ENCODE data around the gene ARMH4. TPM values are rescaled to one million over a fixed set of nuclear protein-coding genes. Genes with fewer than 3 reads are reported as not detected.

ARMH4 gene
- total RNA-seq, 1 experiment from 2014 or later, result 1.8 TPM

DNA sequence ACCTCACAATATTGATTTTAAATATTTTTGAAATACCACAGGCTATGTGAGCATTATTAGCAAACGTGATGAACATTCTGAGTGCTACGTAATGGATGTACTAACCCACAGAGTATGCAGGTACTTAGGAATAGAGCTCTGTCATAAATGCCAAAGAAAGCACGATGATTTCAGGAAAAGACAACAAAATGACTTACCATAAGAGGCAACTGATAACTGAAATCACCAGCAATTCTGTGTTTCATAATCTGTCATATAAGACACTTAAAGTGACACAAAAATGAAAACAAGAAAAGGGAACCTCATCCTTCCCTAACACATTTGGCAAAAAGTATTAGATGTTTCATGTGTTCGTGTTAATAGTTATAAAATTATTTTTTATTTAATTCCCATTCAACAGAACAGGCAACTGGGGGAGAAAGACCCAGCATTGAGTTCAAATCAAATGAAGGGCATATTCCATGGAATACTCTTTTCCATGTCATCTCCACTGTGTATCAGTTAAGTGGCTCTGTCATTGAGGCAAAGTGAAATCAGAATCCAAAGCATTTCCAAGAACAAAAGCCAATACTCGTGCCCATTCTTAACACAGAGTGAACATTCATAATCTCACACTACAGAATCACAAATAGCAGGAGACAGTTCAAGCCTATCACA is 30.4 kb downstream of the ARMH4 start:
- H3K36me3 ChIP-seq (ENCODE audit: control insufficient read depth, insufficient read depth, low read length), result no peaks in the 10 kb centered on the region
- no TSS peak for BruUV-seq (replicated peaks)
- no peak for DNase-seq (ENCODE audit: low read depth, low spot score)
- H3K4me3 ChIP-seq (ENCODE audit: low read depth in 2 of 2, low read length in 2 of 2), result no peak overlapping the region
- no peaks in the 10 kb centered on the region for H3K4me1 ChIP-seq (ENCODE audit: control insufficient read depth, insufficient read depth, low read length)
- intact Hi-C loops (cut with micrococcal nuclease; ENCODE audit: unreplicated experiment) (no loop called here), in situ Hi-C loops (cut with HindIII; ENCODE audit: low pct_unique_long_range_greater_than_20kb, low sequenced_read_pairs) (no loop called here)
- no peak overlapping the region for H3K27ac ChIP-seq (ENCODE audit: low read length)
- CTCF ChIA-PET, result no interaction called here
- TF ChIP-seq POLR2AphosphoS5 (IDR thresholded peaks at IDR 0.05; ENCODE audit: low read depth, low read length) (no peak), SIN3A (IDR thresholded peaks at IDR 0.05; ENCODE audit: borderline replicate concordance, insufficient read depth, low read depth, low read length) (no peak), TCF7L2 (IDR thresholded peaks at IDR 0.05; ENCODE audit: low read depth, low read length) (no peak)
- TF ChIP-seq, protein P1, sequence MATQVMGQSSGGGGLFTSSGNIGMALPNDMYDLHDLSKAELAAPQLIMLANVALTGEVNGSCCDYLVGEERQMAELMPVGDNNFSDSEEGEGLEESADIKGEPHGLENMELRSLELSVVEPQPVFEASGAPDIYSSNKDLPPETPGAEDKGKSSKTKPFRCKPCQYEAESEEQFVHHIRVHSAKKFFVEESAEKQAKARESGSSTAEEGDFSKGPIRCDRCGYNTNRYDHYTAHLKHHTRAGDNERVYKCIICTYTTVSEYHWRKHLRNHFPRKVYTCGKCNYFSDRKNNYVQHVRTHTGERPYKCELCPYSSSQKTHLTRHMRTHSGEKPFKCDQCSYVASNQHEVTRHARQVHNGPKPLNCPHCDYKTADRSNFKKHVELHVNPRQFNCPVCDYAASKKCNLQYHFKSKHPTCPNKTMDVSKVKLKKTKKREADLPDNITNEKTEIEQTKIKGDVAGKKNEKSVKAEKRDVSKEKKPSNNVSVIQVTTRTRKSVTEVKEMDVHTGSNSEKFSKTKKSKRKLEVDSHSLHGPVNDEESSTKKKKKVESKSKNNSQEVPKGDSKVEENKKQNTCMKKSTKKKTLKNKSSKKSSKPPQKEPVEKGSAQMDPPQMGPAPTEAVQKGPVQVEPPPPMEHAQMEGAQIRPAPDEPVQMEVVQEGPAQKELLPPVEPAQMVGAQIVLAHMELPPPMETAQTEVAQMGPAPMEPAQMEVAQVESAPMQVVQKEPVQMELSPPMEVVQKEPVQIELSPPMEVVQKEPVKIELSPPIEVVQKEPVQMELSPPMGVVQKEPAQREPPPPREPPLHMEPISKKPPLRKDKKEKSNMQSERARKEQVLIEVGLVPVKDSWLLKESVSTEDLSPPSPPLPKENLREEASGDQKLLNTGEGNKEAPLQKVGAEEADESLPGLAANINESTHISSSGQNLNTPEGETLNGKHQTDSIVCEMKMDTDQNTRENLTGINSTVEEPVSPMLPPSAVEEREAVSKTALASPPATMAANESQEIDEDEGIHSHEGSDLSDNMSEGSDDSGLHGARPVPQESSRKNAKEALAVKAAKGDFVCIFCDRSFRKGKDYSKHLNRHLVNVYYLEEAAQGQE (IDR thresholded peaks at IDR 0.05; ENCODE audit: insufficient read depth in 1 of 2, low read depth in 2 of 2, low read length in 1 of 2), result no peak
- ATAC-seq, result no peak
- no peaks in the 10 kb centered on the region for H3K9me3 ChIP-seq (ENCODE audit: control insufficient read depth, insufficient read depth, low read depth, low read length)
- H3K27me3 ChIP-seq (ENCODE audit: control insufficient read depth, insufficient read depth, low read length), result no peaks in the 10 kb centered on the region
- POLR2A ChIA-PET, result no interaction called here

DNA sequence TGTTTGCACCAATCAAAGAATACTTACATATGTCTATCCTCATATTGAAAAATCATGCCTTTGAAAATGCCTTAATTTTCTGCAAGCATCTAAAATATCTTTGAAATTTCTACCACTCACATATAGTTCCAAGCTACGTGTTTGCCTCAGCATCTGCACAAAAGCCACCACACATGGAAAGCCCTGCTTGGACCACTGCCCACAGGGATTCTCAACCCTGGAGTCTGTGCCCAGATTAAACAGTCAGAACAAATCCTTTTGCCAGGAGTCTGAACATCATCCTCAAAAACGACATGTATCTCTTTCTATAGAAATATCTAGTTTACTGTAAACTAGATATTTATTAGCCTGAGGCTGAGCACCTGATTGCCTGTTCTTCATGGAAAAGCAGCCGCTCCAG is 32.6 kb downstream of the ARMH4 start:
- DNase-seq (ENCODE audit: low read depth, low spot score) (no peak), ATAC-seq (no peak)
- Histone ChIP-seq H3K4me1 (ENCODE audit: control insufficient read depth, insufficient read depth, low read length) (no peaks in the 10 kb centered on the region), H3K36me3 (ENCODE audit: control insufficient read depth, insufficient read depth, low read length) (no peaks in the 10 kb centered on the region), H3K4me3 (ENCODE audit: low read depth in 2 of 2, low read length in 2 of 2) (no peak overlapping the region), H3K27me3 (ENCODE audit: control insufficient read depth, insufficient read depth, low read length) (no peaks in the 10 kb centered on the region), H3K27ac (ENCODE audit: low read length) (no peak overlapping the region), H3K9me3 (ENCODE audit: control insufficient read depth, insufficient read depth, low read depth, low read length) (no peaks in the 10 kb centered on the region)
- intact Hi-C loops (cut with micrococcal nuclease; ENCODE audit: unreplicated experiment), result no loop called here
- BruUV-seq (replicated peaks), result no TSS peak
- TF ChIP-seq SIN3A (IDR thresholded peaks at IDR 0.05; ENCODE audit: borderline replicate concordance, insufficient read depth, low read depth, low read length), result no peak
- in situ Hi-C loops (cut with HindIII; ENCODE audit: low pct_unique_long_range_greater_than_20kb, low sequenced_read_pairs), result no loop called here
- POLR2A ChIA-PET, result no interaction called here
- CTCF ChIA-PET, result no interaction called here

DNA sequence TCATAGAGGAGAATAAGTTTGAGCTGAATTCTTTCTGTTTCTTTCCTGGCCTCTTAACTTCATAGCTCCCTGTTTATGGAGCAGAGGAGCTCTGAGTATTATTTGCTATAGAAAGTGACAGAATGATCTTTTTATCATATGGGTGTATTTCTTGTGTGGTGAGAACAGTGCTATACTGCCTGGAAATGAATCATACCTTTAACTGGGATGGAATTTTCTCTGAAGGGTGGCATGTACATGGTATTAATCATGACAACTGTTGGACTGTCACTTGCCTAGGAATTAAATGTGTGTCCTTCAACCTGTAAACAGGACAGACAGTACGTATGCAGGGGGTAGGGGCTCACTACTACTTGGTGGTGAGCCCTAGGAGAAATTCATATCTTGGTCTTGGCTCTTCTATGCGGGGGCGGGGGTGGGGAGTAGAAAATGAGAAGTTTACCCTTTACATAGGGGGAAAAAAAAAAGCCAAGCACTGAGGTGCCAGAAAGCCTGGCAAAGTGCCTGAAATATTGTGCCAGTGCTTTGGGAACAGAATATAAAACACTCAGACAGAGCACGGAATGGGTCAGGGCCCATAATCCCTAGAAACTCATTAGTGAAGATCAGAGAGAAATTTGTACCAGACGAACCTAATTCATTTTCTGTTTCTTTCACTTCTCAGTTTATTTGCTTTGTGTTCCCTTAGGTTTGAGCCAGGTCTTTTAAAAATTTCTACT is 33.8 kb downstream of the ARMH4 start:
- H3K4me1 ChIP-seq (ENCODE audit: control insufficient read depth, insufficient read depth, low read length), result no peaks in the 10 kb centered on the region
- POLR2A ChIA-PET, result no interaction called here
- DNase-seq (ENCODE audit: low read depth, low spot score), result no peak
- H3K9me3 ChIP-seq (ENCODE audit: control insufficient read depth, insufficient read depth, low read depth, low read length), result no peaks in the 10 kb centered on the region
- no peaks in the 10 kb centered on the region for H3K36me3 ChIP-seq (ENCODE audit: control insufficient read depth, insufficient read depth, low read length)
- peaks cover 3% of the 10 kb centered on the region; the same call in 1 of the 2 replicates for H3K27me3 ChIP-seq (ENCODE audit: control insufficient read depth, insufficient read depth, low read length)
- in situ Hi-C loops (cut with HindIII; ENCODE audit: low pct_unique_long_range_greater_than_20kb, low sequenced_read_pairs), result no loop called here
- no TSS peak for BruUV-seq (replicated peaks)
- no peak overlapping the region for H3K27ac ChIP-seq (ENCODE audit: low read length)
- TF ChIP-seq SIN3A (IDR thresholded peaks at IDR 0.05; ENCODE audit: borderline replicate concordance, insufficient read depth, low read depth, low read length) (no peak), TCF7L2 (IDR thresholded peaks at IDR 0.05; ENCODE audit: low read depth, low read length) (no peak), POLR2AphosphoS5 (IDR thresholded peaks at IDR 0.05; ENCODE audit: low read depth, low read length) (no peak)
- TF ChIP-seq, protein P1 (IDR thresholded peaks at IDR 0.05; ENCODE audit: insufficient read depth in 1 of 2, low read depth in 2 of 2, low read length in 1 of 2), result no peak
- TF ChIP-seq, protein P2, sequence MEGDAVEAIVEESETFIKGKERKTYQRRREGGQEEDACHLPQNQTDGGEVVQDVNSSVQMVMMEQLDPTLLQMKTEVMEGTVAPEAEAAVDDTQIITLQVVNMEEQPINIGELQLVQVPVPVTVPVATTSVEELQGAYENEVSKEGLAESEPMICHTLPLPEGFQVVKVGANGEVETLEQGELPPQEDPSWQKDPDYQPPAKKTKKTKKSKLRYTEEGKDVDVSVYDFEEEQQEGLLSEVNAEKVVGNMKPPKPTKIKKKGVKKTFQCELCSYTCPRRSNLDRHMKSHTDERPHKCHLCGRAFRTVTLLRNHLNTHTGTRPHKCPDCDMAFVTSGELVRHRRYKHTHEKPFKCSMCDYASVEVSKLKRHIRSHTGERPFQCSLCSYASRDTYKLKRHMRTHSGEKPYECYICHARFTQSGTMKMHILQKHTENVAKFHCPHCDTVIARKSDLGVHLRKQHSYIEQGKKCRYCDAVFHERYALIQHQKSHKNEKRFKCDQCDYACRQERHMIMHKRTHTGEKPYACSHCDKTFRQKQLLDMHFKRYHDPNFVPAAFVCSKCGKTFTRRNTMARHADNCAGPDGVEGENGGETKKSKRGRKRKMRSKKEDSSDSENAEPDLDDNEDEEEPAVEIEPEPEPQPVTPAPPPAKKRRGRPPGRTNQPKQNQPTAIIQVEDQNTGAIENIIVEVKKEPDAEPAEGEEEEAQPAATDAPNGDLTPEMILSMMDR (IDR thresholded peaks at IDR 0.05), result no peak
- no peak for ATAC-seq
- CTCF ChIA-PET, result no interaction called here
- no peak overlapping the region for H3K4me3 ChIP-seq (ENCODE audit: low read depth in 2 of 2, low read length in 2 of 2)
- intact Hi-C loops (cut with micrococcal nuclease; ENCODE audit: unreplicated experiment), result no loop called here

Data from Panc1 (cell line).